Skin epidermis (tissue), 12 donors: Measurements from ENCODE around the gene VDAC2.

Source experiments
- H3K27ac ChIP-seq, 21 experiments: fragments of 200-600 bp; sonication (generic) in 11 of 21; one replicate each; pipeline ENCODE4 v1.5.0; 2020; ENCODE audit warnings: mild to moderate bottlenecking in 3 of 21, inconsistent platforms in 2 of 21, moderate library complexity in 2 of 21
- H3K4me3 ChIP-seq, 7 experiments: fragments of 200-600 bp; sonication (generic) in 2 of 7; one replicate each; pipeline ENCODE4 v1.5.0; 2020; ENCODE audit warnings: inconsistent platforms in 2 of 7, mild to moderate bottlenecking in 2 of 7, moderate library complexity in 1 of 7

VDAC2 gene

GRCh38 chr10:75244487-75245353 lies 34.1 kb downstream of the VDAC2 start:
- H3K4me3 ChIP-seq, result no peak overlapping the region
- H3K27ac ChIP-seq, result peak overlapping the region in 14 of 21 experiments; percentile 5 to 59 (median 34)

- Histone ChIP-seq H3K4me3 (no peak overlapping the region), H3K27ac (peak overlapping the region in 10 of 21 experiments; percentile 5 to 51 (median 36))
Measured at GRCh38 chr10:75245354-75246250, 35.0 kb downstream of the VDAC2 start.

GRCh38 chr10:75246506-75246905 lies 35.9 kb downstream of the VDAC2 start:
- peak overlapping the region in 4 of 21 experiments; percentile 6 to 50 (median 42) for H3K27ac ChIP-seq

DNA sequence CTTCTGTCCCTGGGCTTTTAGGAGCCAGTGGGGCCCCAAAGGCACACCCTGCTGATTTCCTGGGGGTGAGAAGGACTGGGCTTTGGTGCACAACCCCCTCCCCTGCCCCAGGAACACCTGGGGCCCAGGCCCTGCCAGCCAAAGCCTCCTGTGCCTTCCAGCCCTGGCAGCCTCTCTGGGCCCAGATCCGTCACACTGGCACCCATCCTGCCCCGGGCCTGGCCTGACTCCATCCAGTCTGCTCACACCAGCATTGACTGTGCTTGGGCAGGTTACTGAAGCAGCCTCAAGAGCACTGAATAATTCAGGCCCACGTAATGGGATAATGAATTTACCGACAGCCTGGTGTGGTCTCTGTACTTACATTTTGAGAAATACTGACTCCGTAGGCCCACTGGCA lies 37.2 kb downstream of the VDAC2 start:
- Histone ChIP-seq H3K4me3 (no peak overlapping the region), H3K27ac (peak overlapping the region in 2 of 21 experiments; percentile 37 to 48)

More at GRCh38 chr10:75246506-75246905, 35.9 kb downstream of the VDAC2 start:
- no peak overlapping the region for H3K4me3 ChIP-seq

DNA sequence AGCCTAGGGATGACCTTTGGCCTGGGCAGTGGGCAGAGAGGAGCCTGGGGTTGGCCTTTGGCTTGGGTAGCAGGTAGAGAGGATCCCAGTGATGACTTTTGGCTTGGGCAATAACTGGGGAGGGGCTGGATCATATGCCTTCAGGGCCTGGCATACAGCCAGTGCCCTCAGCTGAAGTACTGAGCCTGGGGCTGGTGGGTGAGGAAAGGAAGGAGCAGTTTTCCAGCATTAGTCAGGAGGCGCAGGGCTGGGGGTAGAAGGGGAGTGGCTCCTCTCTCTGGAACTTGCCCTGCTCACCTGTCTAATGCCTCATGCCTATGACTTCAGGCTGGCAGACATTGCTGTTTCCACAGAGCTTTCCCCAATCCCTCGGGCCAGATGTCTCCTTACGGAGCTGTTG lies 40.3 kb downstream of the VDAC2 start:
- Histone ChIP-seq H3K27ac (peak overlapping the region in 2 of 21 experiments; percentile 0 to 31), H3K4me3 (no peak overlapping the region)

DNA sequence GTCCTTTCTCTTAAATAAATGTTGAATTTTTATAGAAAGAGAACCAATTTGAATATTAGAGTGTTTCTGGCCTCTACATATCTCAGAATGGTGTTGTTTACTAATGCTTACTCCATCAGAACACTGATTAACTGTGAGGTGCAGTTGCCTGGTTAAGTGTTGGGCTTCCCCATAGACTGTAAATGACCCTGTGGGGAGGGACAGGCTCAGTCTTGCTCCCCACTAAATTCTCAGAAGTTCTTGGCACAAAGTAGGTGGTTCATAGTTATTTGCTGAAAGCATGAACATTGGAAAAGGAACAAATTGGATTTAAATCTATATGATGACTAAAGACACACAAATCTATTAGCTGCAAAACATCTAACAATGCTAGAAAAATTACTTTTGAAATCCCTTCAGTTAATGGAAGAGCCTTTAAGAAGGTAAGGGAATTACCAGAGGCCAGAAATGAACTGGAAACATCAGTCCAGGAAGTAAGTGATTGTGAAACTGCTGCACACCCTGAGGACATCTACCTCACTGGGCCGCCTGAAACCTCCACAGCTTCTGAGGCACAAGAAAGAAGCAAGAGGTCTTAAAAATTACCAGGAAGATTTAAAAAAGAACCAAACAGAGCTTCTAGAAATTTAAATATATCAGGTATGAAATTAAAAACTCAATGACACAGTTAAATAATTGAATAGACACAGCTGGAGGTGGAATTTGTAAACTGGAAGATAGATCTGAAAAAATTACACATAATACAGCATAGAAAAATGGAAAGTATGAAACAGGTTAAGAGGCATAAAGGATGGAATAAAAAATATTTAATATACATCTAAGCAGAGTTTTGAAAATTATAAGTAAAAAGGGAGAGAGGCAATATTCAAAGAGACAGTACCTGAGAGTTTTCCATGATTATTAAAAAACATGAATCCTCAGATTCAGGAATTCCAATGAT lies 43.0 kb downstream of the VDAC2 start:
- Histone ChIP-seq H3K27ac (peak overlapping the region in 1 of 21 experiments; percentile 29), H3K4me3 (no peak overlapping the region)

DNA sequence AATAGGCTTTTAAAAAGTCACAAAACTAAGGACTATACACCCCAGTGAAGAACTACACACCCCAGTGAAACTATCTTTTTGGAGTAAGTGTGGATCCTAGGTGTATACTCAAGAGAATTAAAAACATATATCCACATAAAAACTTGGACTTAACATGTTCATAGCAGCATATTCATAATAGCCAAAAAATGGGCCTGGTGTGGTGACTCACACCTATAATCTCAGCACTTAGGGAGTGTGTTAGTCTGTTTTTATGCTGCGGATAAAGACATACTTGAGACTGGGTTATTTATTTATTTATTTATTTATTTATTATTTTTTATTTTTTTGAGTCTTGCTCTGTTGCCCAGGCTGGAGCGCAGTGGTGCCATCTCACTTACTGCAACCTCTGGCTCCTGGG lies 44.1 kb downstream of the VDAC2 start:
- H3K27ac ChIP-seq, result no peak overlapping the region
- no peak overlapping the region for H3K4me3 ChIP-seq

DNA sequence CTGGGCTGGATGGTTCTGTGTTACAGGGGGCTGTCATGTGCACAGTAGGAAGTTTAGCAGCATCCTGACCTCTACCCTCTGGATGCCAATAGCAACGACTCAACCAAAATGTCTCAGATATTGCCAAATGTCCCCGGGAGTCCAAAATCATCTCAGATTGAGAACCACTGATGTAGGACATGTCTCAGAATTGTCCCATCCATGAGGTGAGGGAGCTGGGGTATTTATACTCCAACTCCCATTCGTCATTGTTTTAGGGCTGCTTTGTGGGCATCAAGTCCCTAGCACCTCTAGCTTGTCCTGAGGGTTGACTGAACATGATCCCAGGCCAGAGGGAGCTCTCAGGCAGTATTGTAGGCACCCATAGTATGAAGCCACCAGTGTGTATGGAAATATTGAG lies 50.4 kb downstream of the VDAC2 start:
- no peak overlapping the region for H3K27ac ChIP-seq
- no peak overlapping the region for H3K4me3 ChIP-seq

- Histone ChIP-seq H3K27ac (peak overlapping the region in 1 of 21 experiments; percentile 39), H3K4me3 (no peak overlapping the region)
Measured at GRCh38 chr10:75261813-75262705, 51.5 kb downstream of the VDAC2 start.

DNA sequence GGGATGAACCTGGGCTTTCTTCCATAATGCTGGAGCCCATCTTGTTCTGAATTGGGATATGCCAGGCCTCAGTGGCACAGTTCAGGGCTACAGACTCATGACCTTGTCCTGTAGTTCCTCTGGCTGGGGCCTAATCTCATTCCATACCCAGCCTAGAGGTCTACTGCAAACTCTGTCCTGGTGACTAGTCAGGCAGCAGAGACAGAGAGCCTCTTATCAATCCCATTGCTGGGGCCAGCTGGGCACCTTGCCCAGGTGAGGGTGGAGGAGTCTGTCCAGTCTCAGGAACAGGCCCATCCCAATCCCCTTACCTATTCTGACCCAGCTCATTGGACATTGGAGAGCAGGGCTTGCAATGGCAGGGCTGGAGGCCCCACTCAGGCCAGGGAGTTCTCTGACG lies 53.2 kb downstream of the VDAC2 start:
- H3K27ac ChIP-seq, result no peak overlapping the region

DNA sequence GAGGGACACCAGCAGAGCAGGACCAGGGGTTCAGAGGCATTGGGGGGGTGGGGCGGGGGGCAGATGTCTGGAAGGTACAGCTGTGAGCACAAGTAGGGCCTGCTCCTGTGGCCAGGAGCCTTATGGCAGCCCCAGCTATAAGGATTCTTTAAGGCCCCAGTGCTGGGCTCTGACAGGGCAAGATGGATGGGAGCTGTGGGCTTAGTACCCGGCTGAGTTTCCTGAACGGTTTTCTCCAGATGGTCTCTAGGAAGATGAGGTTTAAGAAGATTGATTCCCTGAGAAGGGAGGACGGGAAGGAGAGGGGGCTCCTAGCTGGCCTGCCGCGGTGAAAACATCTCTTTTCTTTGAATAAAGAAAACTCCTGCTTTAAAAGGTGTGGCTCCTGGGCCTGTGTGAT lies 55.3 kb downstream of the VDAC2 start:
- H3K27ac ChIP-seq, result no peak overlapping the region
- H3K4me3 ChIP-seq, result no peak overlapping the region

More for the DNA sequence above, 53.2 kb downstream of the VDAC2 start:
- H3K4me3 ChIP-seq, result no peak overlapping the region

DNA sequence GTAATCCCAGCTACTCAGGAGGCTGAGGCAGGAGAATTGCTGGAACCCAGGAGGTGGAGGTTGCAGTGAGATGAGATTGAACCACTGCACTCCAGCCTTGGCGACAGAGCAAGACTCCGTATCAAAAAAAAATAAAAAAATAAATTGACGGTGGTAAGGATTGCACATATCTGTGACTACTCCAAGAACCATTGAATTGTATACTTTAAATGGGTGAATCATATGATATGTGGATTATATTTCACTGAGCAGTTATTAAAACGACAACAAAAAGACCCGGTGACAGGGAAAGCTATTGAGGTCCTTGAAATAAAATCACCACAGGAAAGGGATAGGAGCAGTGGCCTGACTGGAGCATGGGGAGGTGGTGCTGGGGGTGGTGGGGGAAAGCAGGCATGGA lies 56.3 kb downstream of the VDAC2 start:
- Histone ChIP-seq H3K4me3 (no peak overlapping the region), H3K27ac (no peak overlapping the region)

- H3K4me3 ChIP-seq, result no peak overlapping the region
- no peak overlapping the region for H3K27ac ChIP-seq
Measured at GRCh38 chr10:75269605-75270004, 59.0 kb downstream of the VDAC2 start.

DNA sequence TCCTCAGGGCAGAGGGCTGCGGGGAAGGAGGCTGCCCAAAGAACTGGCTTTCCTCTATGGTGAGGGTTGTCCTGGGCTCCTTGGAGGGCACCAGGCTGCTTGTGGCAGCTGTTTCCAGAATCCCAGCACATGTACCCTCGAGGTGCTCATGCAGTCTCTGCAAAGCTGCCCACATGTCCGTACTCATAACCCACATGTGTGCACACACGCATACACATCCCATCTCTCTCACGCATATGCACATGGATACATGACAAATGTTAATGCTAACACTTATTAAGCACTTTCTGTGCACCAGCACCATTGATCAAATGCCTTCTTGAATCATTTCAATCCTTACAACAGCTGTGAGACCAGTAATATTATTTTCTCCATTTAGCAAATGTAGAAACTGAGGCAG lies 61.5 kb downstream of the VDAC2 start:
- Histone ChIP-seq H3K4me3 (no peak overlapping the region), H3K27ac (no peak overlapping the region)

DNA sequence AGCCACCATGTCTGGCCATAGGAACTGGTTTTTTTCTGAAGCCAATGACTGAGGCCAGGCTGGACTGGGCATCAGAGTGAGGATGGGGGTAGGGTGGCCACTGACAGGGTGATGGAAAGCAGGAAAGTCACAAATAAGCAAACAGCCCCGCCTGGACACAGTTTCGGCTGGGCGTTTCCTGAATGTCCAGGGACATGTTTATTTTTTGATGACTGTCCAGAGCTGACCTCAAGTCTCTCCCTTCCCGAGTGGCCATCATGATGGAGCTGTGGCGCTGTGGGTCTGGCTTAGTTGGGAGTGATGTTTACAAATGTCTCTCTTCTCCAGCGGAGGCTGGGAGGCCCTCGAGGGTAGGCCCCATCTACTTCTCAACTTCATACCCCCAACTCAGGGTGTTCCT lies 62.3 kb downstream of the VDAC2 start:
- Histone ChIP-seq H3K27ac (no peak overlapping the region), H3K4me3 (no peak overlapping the region)

- H3K27ac ChIP-seq, result peak overlapping the region in 5 of 21 experiments; percentile 5 to 66 (median 21)
Measured at GRCh38 chr10:75276069-75276872, 65.7 kb downstream of the VDAC2 start.

DNA sequence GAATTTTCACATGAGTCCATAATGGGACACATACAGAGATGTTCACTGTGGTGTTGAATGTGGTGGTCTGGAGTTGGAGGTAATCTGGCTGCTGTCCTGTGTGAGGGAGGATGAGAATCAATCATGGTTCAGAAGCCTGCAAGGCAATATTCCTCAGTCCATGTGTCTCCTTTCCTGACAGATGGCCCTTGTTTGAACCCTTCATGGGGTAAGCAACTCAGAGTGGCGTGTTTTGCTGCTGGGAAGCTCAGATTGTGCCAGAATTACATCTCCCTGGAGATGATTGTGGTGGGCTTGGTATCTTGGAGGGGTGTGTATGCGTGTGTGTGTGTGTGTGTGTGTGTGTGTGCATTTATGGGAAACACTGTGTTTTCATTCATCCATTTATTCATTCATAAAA lies 69.6 kb downstream of the VDAC2 start:
- Histone ChIP-seq H3K27ac (no peak overlapping the region), H3K4me3 (no peak overlapping the region)

More at GRCh38 chr10:75276069-75276872, 65.7 kb downstream of the VDAC2 start:
- peak overlapping the region in 3 of 7 experiments; percentile 7 to 28 (median 28) for H3K4me3 ChIP-seq
